Pancreas (tissue), 10 donors: Measurements from ENCODE around the gene BICD1. TPM values are rescaled to one million over a fixed set of nuclear protein-coding genes. Genes with fewer than 3 reads are reported as not detected.

Experiments
- ATAC-seq, 4 donors: fragments of 200-7000 bp; cut with Tn5 transposase; one replicate each; pipeline versions ENCODE4 v1.8.0 to v1.9.1; 2020; ENCODE audit warnings: mild to moderate bottlenecking in 4 of 4, moderate library complexity in 4 of 4
- DNase-seq, 6 donors: peaks; one replicate each; pipeline ENCODE4 v3.0.0-alpha.2; 2020
- FAIRE-seq: peaks from 2 replicates; lab custom pipeline; 2012; peaks lifted over from hg19 to GRCh38; lab: Jason Lieb, UNC
- H3K27ac ChIP-seq, 4 donors: fragments of 200-600 bp; sonication (generic); 1 replicate in 3 of 4; 2 replicates in 1 of 4; pipeline versions ENCODE4 v1.5.0 to v1.8.0; 2020
- H3K27me3 ChIP-seq, 4 donors: fragments of 200-600 bp; one replicate each; pipeline ENCODE4 v1.8.0; 2021
- H3K36me3 ChIP-seq, 3 donors: fragments of 200-600 bp; sonication (generic) in 1 of 3; one replicate each; pipeline versions ENCODE4 v1.5.0 to v1.8.0; 2020 to 2021
- H3K4me1 ChIP-seq, 3 donors: fragments of 200-600 bp; one replicate each; pipeline ENCODE4 v1.8.0; 2021
- H3K4me3 ChIP-seq, 4 donors: fragments of 200-600 bp; sonication (generic) in 2 of 4; one replicate each; pipeline versions ENCODE4 v1.5.0 to v1.8.0; 2020 to 2021
- H3K9me3 ChIP-seq, 4 donors: fragments of 200-600 bp; one replicate each; pipeline ENCODE4 v1.8.0; 2021
- WGBS, 2 donors: extraction: QIAGEN DNeasy Blood & Tissue Kit; methylation state at CpG; one replicate each; pipeline ENCODE4 v1.1.7; 2013; 5-methylcytosine and 5-hydroxymethylcytosine counted together
- intact Hi-C, 3 donors: fragments of 100-400 bp; cut with DNase I; formaldehyde crosslinking; loops; one replicate each; pipeline versions ENCODE4 v1.11.1 to v1.14.2; 2022
- polyA plus RNA-seq, 2 donors: library from polyadenylated mRNA; stranded (reverse); fragments of 200-250 nt; gene quantifications; one replicate each; pipeline ENCODE4 v1.2.3, GENCODE V29; 2013
- total RNA-seq, 6 donors: library from RNA; stranded (reverse); fragmentation: NEBNext Ultra II Directional in 4 of 6; extraction: Animal tissue kit (Norgen Biotek cat#: 25700) in 4 of 6; gene quantifications; one replicate each; pipeline versions ENCODE4 v1.2.1 to v1.2.4, GENCODE V29; 2021 to 2023
- TF ChIP-seq, protein P1 (sequence below), 4 donors: fragments of 200-600 bp; sonication (generic) in 3 of 4; IDR thresholded peaks; one replicate each; pipeline versions ENCODE4 v1.5.0 to v1.8.0; 2021; ENCODE audit warnings: antibody characterized with exemption in 4 of 4
- donor health status: healthy with polysubstance abuse.
- donor health status: DM: no; HTN: no; CAD: no; lungs with moderate emphysema.
- donor health status: DM: no; HTN: no; CAD: no.
- donor health status: control.
- donor health status: control.
- donor health status: Bipolar disorder and iron deficiency.
- donor health status: DM: yes; HTN: yes; CAD: no.
- donor health status: DM: no; HTN: no; CAD: no.
- donor health status: DM: no; HTN: no; CAD: no.
- donor health status: DM: yes; HTN: yes; CAD: no.

BICD1 gene
- total and polyA plus RNA-seq, 8 donors = 2.4 to 8.1 (median 3.4) TPM

DNA sequence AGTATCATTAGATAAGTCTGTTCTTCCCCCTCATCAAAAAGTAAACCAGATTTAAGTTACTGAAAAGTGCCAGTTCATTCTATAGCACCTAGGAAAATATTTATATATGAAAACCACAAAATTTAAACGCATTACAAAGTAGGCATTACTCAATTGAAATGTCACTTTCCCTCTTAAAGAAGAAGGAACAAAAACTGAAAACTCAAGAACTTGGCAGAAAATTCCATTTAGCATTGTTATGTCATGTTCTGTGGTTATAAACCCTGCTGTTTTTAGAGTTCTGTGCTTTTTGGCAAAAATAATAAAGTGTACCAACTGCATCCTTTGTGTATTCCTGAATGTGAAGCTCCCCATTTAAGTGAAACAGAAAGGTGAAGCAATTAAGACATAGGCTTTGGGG is 296.3 kb downstream of the BICD1 start:
- intact Hi-C loops = no loop called here
- TF ChIP-seq, protein P1, sequence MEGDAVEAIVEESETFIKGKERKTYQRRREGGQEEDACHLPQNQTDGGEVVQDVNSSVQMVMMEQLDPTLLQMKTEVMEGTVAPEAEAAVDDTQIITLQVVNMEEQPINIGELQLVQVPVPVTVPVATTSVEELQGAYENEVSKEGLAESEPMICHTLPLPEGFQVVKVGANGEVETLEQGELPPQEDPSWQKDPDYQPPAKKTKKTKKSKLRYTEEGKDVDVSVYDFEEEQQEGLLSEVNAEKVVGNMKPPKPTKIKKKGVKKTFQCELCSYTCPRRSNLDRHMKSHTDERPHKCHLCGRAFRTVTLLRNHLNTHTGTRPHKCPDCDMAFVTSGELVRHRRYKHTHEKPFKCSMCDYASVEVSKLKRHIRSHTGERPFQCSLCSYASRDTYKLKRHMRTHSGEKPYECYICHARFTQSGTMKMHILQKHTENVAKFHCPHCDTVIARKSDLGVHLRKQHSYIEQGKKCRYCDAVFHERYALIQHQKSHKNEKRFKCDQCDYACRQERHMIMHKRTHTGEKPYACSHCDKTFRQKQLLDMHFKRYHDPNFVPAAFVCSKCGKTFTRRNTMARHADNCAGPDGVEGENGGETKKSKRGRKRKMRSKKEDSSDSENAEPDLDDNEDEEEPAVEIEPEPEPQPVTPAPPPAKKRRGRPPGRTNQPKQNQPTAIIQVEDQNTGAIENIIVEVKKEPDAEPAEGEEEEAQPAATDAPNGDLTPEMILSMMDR (IDR thresholded peaks at IDR 0.05) = no peak

DNA sequence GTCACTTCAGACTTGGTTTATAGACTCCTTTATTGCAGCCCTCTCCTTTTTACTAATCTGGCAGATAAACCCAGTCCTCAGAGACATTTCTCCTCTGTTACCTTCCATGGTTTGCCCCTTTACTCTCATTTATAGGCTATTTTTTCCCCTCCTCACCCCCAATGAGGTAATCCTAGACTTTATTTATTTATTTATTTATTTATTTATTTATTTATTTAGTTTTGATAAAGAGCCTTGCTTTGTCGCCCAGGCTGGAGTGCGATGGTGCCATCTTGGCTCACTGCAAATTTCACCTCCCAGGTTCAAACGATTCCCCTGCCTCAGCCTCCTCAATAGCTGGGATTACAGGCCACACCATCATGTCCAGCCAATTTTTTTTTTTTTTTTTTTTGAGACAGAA is 301.1 kb downstream of the BICD1 start:
- Histone ChIP-seq H3K9me3 (no peaks in the 10 kb centered on the region), H3K4me1 (peaks cover 0 to 7% (median 0%) of the 10 kb centered on the region in 3 donors), H3K27me3 (no peaks in the 10 kb centered on the region), H3K27ac (no peak overlapping the region), H3K4me3 (no peak overlapping the region), H3K36me3 (no peaks in the 10 kb centered on the region)
- DNase-seq = no peak
- no peak for FAIRE-seq
- intact Hi-C loops = no loop called here
- WGBS, 2 donors = 95 to 96% methylated on average over 3 of the region's 3 CpGs
- TF ChIP-seq, protein P1 (IDR thresholded peaks at IDR 0.05) = no peak
- no peak for ATAC-seq

More for the DNA sequence above, 296.3 kb downstream of the BICD1 start:
- no peaks in the 10 kb centered on the region for H3K36me3 ChIP-seq
- H3K9me3 ChIP-seq = no peaks in the 10 kb centered on the region
- ATAC-seq (no peak), FAIRE-seq (no peak), DNase-seq (no peak)
- H3K27ac ChIP-seq = no peak overlapping the region
- H3K4me3 ChIP-seq = no peak overlapping the region
- WGBS, 2 donors = 40 to 51% methylated on average over 1 of the region's 1 CpG
- H3K27me3 ChIP-seq = no peaks in the 10 kb centered on the region
- peaks cover 0 to 16% (median 11%) of the 10 kb centered on the region in 3 donors for H3K4me1 ChIP-seq

DNA sequence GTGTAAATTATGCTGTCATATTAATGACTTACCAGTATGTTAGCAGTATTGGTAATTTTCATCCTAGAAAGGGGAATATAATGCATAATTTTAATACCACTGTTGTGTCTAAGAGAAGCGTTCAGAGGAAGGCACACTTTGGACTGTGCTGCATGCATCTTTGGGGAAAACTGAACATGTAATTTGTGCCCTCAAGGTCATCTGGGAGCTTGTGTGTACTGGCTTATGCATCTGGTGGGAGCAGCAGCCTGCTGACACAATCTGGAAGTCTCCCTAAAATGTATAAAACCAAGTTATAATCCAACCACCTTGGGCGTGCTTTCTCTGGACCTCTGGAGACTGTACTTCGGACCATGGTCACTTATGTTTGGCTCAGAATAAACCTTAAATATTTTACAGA is 306.8 kb downstream of the BICD1 start:
- no peak overlapping the region for H3K27ac ChIP-seq
- H3K4me3 ChIP-seq = no peak overlapping the region
- intact Hi-C loops = no loop called here
- H3K36me3 ChIP-seq = no peaks in the 10 kb centered on the region
- DNase-seq = no peak
- H3K4me1 ChIP-seq = peaks cover 0 to 5% (median 2%) of the 10 kb centered on the region in 3 donors
- TF ChIP-seq, protein P1 (IDR thresholded peaks at IDR 0.05) = no peak
- ATAC-seq = peak in 2 of 4 donors; percentile 44 to 54
- no peak for FAIRE-seq
- H3K9me3 ChIP-seq = no peaks in the 10 kb centered on the region
- 38 to 56% methylated on average over 3 of the region's 3 CpGs for WGBS, 2 donors
- no peaks in the 10 kb centered on the region for H3K27me3 ChIP-seq

DNA sequence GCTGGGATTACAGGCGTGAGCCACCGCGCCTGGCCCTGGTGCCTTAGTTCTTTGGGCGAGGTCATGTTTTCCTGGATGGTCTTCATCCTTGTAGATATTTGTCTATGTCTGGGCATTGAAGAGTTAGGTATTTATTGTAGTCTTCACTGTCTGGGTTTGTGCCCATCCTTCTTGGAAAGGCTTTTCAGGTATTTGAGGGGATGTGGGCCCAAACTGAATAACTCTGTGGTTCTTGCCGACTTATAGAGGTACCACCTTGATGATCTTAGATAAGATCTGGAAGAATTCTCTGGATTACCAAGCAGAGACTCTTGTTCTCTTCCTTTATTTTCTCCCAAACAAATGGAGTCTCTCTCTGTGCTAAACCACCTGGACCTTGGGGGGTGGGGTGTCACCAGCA is 311.6 kb downstream of the BICD1 start:
- Histone ChIP-seq H3K36me3 (no peaks in the 10 kb centered on the region), H3K4me3 (no peak overlapping the region), H3K27ac (no peak overlapping the region), H3K4me1 (peaks cover 6 to 20% (median 13%) of the 10 kb centered on the region in 3 donors), H3K27me3 (no peaks in the 10 kb centered on the region), H3K9me3 (no peaks in the 10 kb centered on the region)
- intact Hi-C loops = no loop called here
- WGBS, 2 donors = 95 to 99% methylated on average over 5 of the region's 5 CpGs
- DNase-seq (no peak), FAIRE-seq (no peak), ATAC-seq (no peak)
- TF ChIP-seq, protein P1 (IDR thresholded peaks at IDR 0.05) = no peak

DNA sequence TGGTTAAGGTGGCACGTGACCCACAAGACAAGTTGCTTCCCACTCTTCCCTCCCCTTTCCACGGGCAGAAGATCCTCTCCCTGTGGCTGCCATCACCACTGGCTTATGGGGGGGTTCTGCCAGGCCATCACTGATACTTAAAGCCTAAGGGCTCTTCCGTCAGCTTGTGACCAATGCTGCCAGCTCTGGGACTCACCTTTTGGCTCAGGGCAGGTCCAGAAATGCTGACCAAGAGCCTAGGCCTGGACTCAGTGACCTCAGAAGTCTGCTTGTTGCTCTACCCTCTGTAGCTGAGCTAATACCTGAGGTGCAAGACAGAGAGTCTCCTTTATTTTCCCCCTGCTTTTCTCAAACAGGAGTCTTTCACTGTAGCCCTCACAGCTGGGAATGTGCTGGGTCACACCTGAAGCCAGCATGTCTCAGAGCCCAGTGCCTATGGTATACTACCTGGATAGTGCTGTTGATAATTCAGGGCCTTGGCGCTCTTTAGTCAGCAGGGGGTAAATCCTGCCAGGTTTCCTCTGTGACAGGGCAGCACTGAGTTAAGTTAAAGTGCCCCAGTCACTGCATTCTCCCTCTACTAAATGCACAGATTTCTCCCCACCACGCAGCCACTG is 312.4 kb downstream of the BICD1 start:
- DNase-seq = no peak
- Histone ChIP-seq H3K27me3 (no peaks in the 10 kb centered on the region), H3K4me1 (peaks cover 6 to 20% (median 9%) of the 10 kb centered on the region in 3 donors), H3K9me3 (no peaks in the 10 kb centered on the region), H3K27ac (peak overlapping the region in 2 of 4 donors; percentile 1 to 15), H3K36me3 (no peaks in the 10 kb centered on the region), H3K4me3 (no peak overlapping the region)
- TF ChIP-seq, protein P1 (IDR thresholded peaks at IDR 0.05) = no peak
- 41 to 54% methylated on average over 5 of the region's 5 CpGs for WGBS, 2 donors
- intact Hi-C loops = no loop called here
- no peak for FAIRE-seq
- peak; percentile 53 to 80 (median 68) for ATAC-seq
